ENCODE data around the gene NELL2.

GRCh38 chr12:44852483-44852882, 23.6 kb downstream of the NELL2 start:
- TF ChIP-seq EZH2 (IDR thresholded peaks at IDR 0.05; ENCODE audit: borderline replicate concordance, low read length): no peak
- no peak for TF ChIP-seq CTCF (conservative IDR thresholded peaks at IDR 0.05 in 1 of 2, IDR thresholded peaks at IDR 0.05 in 1 of 2; ENCODE audit: extremely low read depth in 1 of 2, insufficient read depth in 1 of 2, low read depth in 1 of 2, low read length in 2 of 2)
